ENCODE data around the gene KIAA0319L. TPM values are rescaled to one million over a fixed set of nuclear protein-coding genes. Genes with fewer than 3 reads are reported as not detected.

KIAA0319L gene
- total and polyA plus RNA-seq, 2 experiments from 2014 or later, result 56.7 to 77.3 TPM

GRCh38 chr1:35401049-35401448 lies 156.2 kb downstream of the KIAA0319L start:
- no peaks in the 10 kb centered on the region for H3K27me3 ChIP-seq
- H3K4me3 ChIP-seq, result no peak overlapping the region
- H3K4me1 ChIP-seq (ENCODE audit: low read depth), result no peaks in the 10 kb centered on the region
- H3K36me3 ChIP-seq, result peaks cover 73% of the 10 kb centered on the region
- no peak overlapping the region for H3K27ac ChIP-seq
- DNase-seq (ENCODE audit: low read depth in 1 of 2, low spot score in 1 of 2), result no peak
- TF ChIP-seq, protein P1, sequence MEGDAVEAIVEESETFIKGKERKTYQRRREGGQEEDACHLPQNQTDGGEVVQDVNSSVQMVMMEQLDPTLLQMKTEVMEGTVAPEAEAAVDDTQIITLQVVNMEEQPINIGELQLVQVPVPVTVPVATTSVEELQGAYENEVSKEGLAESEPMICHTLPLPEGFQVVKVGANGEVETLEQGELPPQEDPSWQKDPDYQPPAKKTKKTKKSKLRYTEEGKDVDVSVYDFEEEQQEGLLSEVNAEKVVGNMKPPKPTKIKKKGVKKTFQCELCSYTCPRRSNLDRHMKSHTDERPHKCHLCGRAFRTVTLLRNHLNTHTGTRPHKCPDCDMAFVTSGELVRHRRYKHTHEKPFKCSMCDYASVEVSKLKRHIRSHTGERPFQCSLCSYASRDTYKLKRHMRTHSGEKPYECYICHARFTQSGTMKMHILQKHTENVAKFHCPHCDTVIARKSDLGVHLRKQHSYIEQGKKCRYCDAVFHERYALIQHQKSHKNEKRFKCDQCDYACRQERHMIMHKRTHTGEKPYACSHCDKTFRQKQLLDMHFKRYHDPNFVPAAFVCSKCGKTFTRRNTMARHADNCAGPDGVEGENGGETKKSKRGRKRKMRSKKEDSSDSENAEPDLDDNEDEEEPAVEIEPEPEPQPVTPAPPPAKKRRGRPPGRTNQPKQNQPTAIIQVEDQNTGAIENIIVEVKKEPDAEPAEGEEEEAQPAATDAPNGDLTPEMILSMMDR (IDR thresholded peaks at IDR 0.05; ENCODE audit: low read depth, low read length), result no peak
- no peaks in the 10 kb centered on the region for H3K9me3 ChIP-seq (ENCODE audit: low read depth)

- TF ChIP-seq, protein P1 (IDR thresholded peaks at IDR 0.05; ENCODE audit: low read depth, low read length), result no peak
- no peak for DNase-seq (ENCODE audit: low read depth in 1 of 2, low spot score in 1 of 2)
- H3K4me1 ChIP-seq (ENCODE audit: low read depth), result no peaks in the 10 kb centered on the region
- peaks cover 71% of the 10 kb centered on the region for H3K36me3 ChIP-seq
- no peaks in the 10 kb centered on the region for H3K9me3 ChIP-seq (ENCODE audit: low read depth)
- H3K4me3 ChIP-seq, result no peak overlapping the region
- no peak overlapping the region for H3K27ac ChIP-seq
- H3K27me3 ChIP-seq, result no peaks in the 10 kb centered on the region
Observed at GRCh38 chr1:35398739-35399138, 158.5 kb downstream of the KIAA0319L start.

- Histone ChIP-seq H3K36me3 (peaks cover 66% of the 10 kb centered on the region), H3K27me3 (no peaks in the 10 kb centered on the region), H3K27ac (no peak overlapping the region), H3K9me3 (ENCODE audit: low read depth) (no peaks in the 10 kb centered on the region), H3K4me3 (no peak overlapping the region), H3K4me1 (ENCODE audit: low read depth) (no peaks in the 10 kb centered on the region)
- no peak for DNase-seq (ENCODE audit: low read depth in 1 of 2, low spot score in 1 of 2)
- TF ChIP-seq, protein P1 (IDR thresholded peaks at IDR 0.05; ENCODE audit: low read depth, low read length), result no peak
Observed at GRCh38 chr1:35394386-35394785, 162.8 kb downstream of the KIAA0319L start.

GRCh38 chr1:35390600-35391494 lies 166.4 kb downstream of the KIAA0319L start:
- Histone ChIP-seq H3K36me3 (peaks cover 61% of the 10 kb centered on the region), H3K27me3 (no peaks in the 10 kb centered on the region), H3K9me3 (ENCODE audit: low read depth) (no peaks in the 10 kb centered on the region), H3K27ac (no peak overlapping the region), H3K4me3 (no peak overlapping the region), H3K4me1 (ENCODE audit: low read depth) (no peaks in the 10 kb centered on the region)
- DNase-seq (ENCODE audit: low read depth in 1 of 2, low spot score in 1 of 2), result no peak
- TF ChIP-seq, protein P1 (IDR thresholded peaks at IDR 0.05; ENCODE audit: low read depth, low read length), result no peak

DNA sequence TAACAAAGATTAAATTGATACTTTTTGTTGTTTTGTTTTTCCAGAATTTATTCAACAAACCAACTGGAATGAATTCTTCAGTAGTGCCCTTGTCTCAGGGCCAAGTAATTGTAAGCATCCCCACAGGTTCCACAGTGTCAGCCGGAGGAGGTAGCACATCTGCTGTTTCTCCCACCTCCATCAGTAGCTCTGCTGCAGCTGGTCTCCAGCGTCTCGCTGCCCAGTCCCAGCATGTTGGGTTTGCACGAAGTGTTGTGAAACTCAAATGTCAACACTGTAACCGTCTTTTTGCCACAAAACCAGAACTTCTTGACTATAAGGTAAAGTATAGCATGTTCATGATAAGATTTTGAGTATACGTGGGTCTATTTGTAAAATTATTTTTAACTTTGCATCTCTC lies 170.2 kb downstream of the KIAA0319L start:
- no peak overlapping the region for H3K27ac ChIP-seq
- H3K27me3 ChIP-seq, result no peaks in the 10 kb centered on the region
- peaks cover 30% of the 10 kb centered on the region for H3K36me3 ChIP-seq
- TF ChIP-seq, protein P1 (IDR thresholded peaks at IDR 0.05; ENCODE audit: low read depth, low read length), result no peak
- DNase-seq (ENCODE audit: low read depth in 1 of 2, low spot score in 1 of 2), result no peak
- no peaks in the 10 kb centered on the region for H3K4me1 ChIP-seq (ENCODE audit: low read depth)
- H3K9me3 ChIP-seq (ENCODE audit: low read depth), result no peaks in the 10 kb centered on the region
- H3K4me3 ChIP-seq, result no peak overlapping the region
